ENCODE data around the gene SLC16A2. TPM values are rescaled to one million over a fixed set of nuclear protein-coding genes. Genes with fewer than 3 reads are reported as not detected.
A peak's percentile ranks its signal among the peaks of the same experiment; 100 is the strongest.

SLC16A2 gene
- under 1 TPM in 1 of 6 donors, not detected in 5; 0.15 TPM for polyA plus RNA-seq (ENCODE audit: low read depth in 6 of 6)

DNA sequence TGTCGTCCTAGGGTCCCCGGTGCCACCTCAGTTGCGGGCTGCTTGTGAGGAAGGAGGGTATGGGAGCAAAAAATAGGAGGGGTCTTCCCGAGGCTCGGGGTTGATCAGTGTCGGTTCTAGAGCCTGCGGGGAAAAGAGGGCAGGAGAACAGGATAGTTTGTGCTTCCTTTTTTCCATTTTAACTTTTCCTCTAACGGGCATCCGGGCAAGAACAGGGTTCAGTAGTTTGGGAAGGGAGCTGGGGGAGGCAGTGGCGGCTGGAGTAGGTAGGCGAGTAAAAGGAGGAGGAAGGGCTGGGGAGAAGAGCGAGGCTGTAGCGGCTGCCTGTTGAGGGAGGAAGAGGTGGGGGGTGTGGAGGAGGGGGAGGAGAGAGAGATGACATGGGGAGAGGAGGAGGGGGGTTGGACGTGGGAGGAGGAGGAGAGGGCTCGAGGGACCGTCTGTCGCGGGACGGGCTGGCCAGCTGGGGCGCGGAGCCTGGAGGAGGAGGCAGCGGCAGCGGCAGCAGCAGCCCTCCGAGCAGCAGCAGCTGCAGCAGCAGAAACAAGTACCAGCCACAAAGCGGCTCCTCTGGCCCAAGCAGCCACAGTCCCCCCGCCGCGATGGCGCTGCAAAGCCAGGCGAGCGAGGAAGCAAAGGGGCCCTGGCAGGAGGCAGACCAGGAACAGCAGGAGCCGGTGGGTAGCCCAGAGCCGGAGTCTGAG, at the start of gene SLC16A2:
SLC16A2 (plus strand) TSS at position 458 of the 704 bp plus-strand sequence; CDS start at position 603, 145 bp downstream.
- Mint-ChIP-seq H3K36me3 (peaks cover 0 to 7% of the 10 kb centered on the region in 2 donors), H3K4me1 (peaks cover 13 to 19% (median 16%) of the 10 kb centered on the region in 3 donors), H3K4me3 (peak within 1 kb of the TSS; percentile 81 to 93 (median 87)), H3K27me3 (peaks cover 14 to 53% (median 41%) of the 10 kb centered on the region in 3 donors), H3K27ac (peak within 1 kb of the TSS in 2 of 6 donors; percentile 29 to 74), H3K9me3 (peaks cover 0 to 6% (median 0%) of the 10 kb centered on the region in 7 donors)
- peak; percentile 52 for ATAC-seq (ENCODE audit: low read depth in 2 of 2)
- DNase-seq: peak; percentile 12

GRCh38 chrX:74372272-74372671, 49.0 kb upstream of the SLC16A2 start:
- ATAC-seq (ENCODE audit: low read depth in 2 of 2): no peak

GRCh38 chrX:74377282-74377681, 44.0 kb upstream of the SLC16A2 start:
- Mint-ChIP-seq H3K4me3 (no peak overlapping the region), H3K9me3 (peaks cover 0 to 4% (median 0%) of the 10 kb centered on the region in 7 donors)

More at GRCh38 chrX:74372272-74372671, 49.0 kb upstream of the SLC16A2 start:
- Mint-ChIP-seq H3K27me3 (peaks cover 0 to 1% (median 0%) of the 10 kb centered on the region in 3 donors), H3K4me1 (no peaks in the 10 kb centered on the region), H3K36me3 (no peaks in the 10 kb centered on the region), H3K27ac (no peak overlapping the region), H3K9me3 (peaks cover 0 to under 1% (median 0%) of the 10 kb centered on the region in 7 donors), H3K4me3 (no peak overlapping the region)
- DNase-seq: no peak

DNA sequence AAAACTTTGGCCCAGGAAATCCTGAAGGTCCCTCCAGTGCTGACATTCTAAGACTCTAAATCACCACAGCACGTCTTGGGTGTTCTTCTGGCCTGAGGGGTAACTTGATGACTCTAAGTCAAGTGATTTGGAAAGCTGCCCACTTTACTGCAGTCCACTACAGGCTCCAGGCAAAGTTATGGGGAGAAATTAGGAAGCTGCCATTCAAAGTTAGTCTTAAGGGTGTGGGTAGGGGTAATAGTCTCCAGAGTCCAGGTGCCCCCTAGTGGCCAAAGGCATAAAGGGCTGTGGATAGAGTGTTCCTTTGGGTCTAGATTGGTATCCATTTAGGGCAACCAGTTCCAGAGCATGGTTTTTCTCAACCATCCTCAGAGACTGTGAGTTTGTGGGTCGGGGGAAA, 38.7 kb upstream of the SLC16A2 start:
- peak; percentile 27 for DNase-seq
- ATAC-seq (ENCODE audit: low read depth in 2 of 2): peak; percentile 56 to 57
- peak overlapping the region in 1 of 6 donors; percentile 54 for H3K27ac Mint-ChIP-seq
- no peaks in the 10 kb centered on the region for H3K4me1 Mint-ChIP-seq
- peaks cover 0 to 3% (median 0%) of the 10 kb centered on the region in 7 donors for H3K9me3 Mint-ChIP-seq
- H3K4me3 Mint-ChIP-seq: no peak overlapping the region
- no peaks in the 10 kb centered on the region for H3K36me3 Mint-ChIP-seq
- peaks cover 3 to 16% (median 7%) of the 10 kb centered on the region in 3 donors for H3K27me3 Mint-ChIP-seq

More at GRCh38 chrX:74377282-74377681, 44.0 kb upstream of the SLC16A2 start:
- DNase-seq (no peak), ATAC-seq (ENCODE audit: low read depth in 2 of 2) (no peak)
- Mint-ChIP-seq H3K4me1 (no peaks in the 10 kb centered on the region), H3K27me3 (peaks cover 0 to 15% (median 0%) of the 10 kb centered on the region in 3 donors), H3K36me3 (no peaks in the 10 kb centered on the region), H3K27ac (no peak overlapping the region)

DNA sequence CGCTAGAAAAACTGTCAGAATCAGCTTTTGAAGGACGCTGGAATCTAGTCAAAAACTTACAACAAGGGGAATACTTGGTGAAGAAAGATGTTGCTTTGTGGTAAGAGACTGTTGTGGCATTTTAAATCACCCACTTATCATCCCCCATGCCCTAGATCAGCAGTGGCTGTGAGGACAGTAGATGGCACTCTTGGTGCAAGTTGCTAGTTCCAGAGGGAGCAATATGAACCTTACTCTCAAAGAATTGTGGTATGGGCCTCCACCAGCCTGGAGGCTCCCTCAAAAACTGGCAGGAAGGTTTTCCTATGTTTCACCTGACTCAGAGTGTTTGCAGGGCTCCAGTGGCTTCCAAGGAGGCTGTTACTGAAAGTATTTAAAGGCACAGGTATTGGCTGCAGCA, 37.7 kb upstream of the SLC16A2 start:
- ATAC-seq (ENCODE audit: low read depth in 2 of 2) (no peak), DNase-seq (no peak)
- no peaks in the 10 kb centered on the region for H3K36me3 Mint-ChIP-seq
- H3K4me3 Mint-ChIP-seq: peak overlapping the region in 1 of 8 donors; percentile 1
- H3K4me1 Mint-ChIP-seq: no peaks in the 10 kb centered on the region
- H3K9me3 Mint-ChIP-seq: peaks cover 0 to 3% (median 0%) of the 10 kb centered on the region in 7 donors
- H3K27me3 Mint-ChIP-seq: peaks cover 4 to 16% (median 8%) of the 10 kb centered on the region in 3 donors
- no peak overlapping the region for H3K27ac Mint-ChIP-seq

DNA sequence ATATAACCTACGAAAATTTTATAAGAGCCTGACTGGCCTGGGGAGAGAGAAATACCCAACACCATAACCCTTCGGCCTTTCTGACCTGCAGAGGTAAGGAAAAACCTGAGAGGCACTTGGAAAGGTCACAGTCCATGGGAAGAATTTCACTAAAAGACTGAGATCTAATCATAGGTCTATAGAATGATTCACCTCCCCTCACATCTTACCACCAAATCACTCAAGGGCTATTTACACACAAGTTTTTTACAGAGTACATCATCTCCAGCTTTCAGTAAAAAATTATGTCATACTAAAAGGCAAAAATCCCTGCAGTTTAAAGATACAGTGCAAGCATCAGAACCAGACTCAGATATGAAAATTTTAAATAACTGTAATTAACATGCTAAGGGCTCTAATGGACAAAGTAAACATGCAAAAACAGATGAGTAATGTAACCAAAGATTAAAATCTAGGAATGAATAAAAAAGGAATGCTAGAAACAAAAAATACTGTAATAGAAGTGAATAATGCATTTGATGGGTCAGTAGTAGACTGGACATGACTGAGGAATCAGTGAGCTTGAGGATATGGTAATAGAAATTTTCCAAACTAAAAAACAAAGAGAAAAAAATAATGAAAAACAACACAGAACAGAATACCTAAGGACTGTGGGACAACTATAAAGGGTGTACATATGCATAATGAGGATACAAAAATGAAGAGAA, 32.1 kb upstream of the SLC16A2 start:
- H3K9me3 Mint-ChIP-seq: no peaks in the 10 kb centered on the region
- H3K27ac Mint-ChIP-seq: no peak overlapping the region

DNA sequence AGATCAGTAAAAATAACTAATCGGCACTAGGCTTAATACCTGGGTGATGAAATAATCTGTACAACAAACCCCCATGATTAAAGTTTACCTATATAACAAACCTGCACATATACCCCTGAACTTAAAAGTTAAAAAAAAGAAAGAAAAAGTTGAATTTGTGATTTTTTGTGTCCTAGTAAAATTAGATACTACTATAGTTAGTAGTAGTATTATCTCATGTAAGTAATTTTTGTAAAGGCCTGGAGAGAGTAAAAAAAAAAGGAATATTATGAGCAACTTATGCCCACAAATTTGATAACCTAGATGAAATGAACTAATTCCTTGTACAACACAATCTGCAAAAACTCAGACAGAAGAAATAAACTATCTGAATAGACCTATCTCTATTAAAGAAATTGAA, 25.7 kb upstream of the SLC16A2 start:
- Mint-ChIP-seq H3K27me3 (peaks cover 0 to 20% (median 11%) of the 10 kb centered on the region in 3 donors), H3K36me3 (no peaks in the 10 kb centered on the region), H3K27ac (no peak overlapping the region), H3K9me3 (peaks cover 0 to 11% (median 1%) of the 10 kb centered on the region in 7 donors), H3K4me1 (no peaks in the 10 kb centered on the region), H3K4me3 (no peak overlapping the region)
- no peak for ATAC-seq (ENCODE audit: low read depth in 2 of 2)
- no peak for DNase-seq

More for the DNA sequence above, 32.1 kb upstream of the SLC16A2 start:
- Mint-ChIP-seq H3K4me3 (no peak overlapping the region), H3K4me1 (no peaks in the 10 kb centered on the region), H3K27me3 (peaks cover 14 to 25% (median 21%) of the 10 kb centered on the region in 3 donors), H3K36me3 (no peaks in the 10 kb centered on the region)
- ATAC-seq (ENCODE audit: low read depth in 2 of 2) (no peak), DNase-seq (no peak)

DNA sequence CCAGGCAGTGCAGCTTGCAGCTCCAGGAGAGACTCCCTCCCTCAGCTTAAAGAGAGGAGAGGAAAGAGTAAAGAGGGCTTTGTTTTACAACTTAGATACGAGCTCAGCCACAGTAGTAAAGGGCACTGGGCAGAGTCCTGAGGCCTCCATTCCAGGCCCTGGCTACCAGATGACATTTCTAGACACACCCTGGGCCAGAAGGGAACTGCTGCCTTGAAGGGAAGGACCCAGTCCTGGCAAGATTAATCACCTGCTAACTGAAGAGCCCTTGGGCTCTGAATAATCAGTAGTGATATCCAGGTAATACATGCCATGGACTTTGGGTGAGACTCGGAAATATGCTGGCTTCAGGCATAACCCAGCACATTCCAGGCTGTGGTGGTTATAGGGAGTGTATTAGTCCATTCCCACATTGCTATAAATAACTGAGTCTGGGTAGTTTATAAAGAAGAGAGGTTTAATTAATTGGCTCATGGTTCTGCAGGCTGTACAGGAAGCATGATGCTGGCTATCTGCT, 15.3 kb upstream of the SLC16A2 start:
- Mint-ChIP-seq H3K4me3 (no peak overlapping the region), H3K9me3 (peaks cover 0 to 2% (median 0%) of the 10 kb centered on the region in 7 donors), H3K36me3 (no peaks in the 10 kb centered on the region), H3K27ac (no peak overlapping the region), H3K27me3 (peaks cover 0 to 10% (median 4%) of the 10 kb centered on the region in 3 donors), H3K4me1 (no peaks in the 10 kb centered on the region)
- ATAC-seq (ENCODE audit: low read depth in 2 of 2) (no peak), DNase-seq (no peak)

DNA sequence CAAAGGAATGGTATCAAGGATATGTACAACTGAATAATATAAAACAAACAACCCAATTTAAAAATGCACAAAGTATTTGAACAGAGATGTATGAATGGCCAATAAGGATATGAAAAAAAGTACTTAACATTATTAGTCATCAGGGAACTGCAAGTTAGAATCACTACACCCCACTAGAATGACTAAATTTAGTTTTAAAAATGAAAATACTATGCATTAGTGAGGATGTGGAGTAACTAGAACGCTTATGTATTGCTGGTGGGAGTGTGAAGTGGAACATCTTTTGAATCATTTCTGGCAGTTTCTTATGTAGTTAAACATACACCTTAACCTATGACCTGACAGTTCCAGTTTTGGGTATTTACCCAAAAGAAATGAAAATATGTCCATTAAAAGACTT, 13.0 kb upstream of the SLC16A2 start:
- H3K27me3 Mint-ChIP-seq: peaks cover 0 to 4% (median 0%) of the 10 kb centered on the region in 3 donors
- H3K4me3 Mint-ChIP-seq: no peak overlapping the region
- no peak overlapping the region for H3K27ac Mint-ChIP-seq
- H3K36me3 Mint-ChIP-seq: no peaks in the 10 kb centered on the region
- DNase-seq (no peak), ATAC-seq (ENCODE audit: low read depth in 2 of 2) (no peak)
- peaks cover 0 to 2% (median 0%) of the 10 kb centered on the region in 7 donors for H3K9me3 Mint-ChIP-seq
- no peaks in the 10 kb centered on the region for H3K4me1 Mint-ChIP-seq

DNA sequence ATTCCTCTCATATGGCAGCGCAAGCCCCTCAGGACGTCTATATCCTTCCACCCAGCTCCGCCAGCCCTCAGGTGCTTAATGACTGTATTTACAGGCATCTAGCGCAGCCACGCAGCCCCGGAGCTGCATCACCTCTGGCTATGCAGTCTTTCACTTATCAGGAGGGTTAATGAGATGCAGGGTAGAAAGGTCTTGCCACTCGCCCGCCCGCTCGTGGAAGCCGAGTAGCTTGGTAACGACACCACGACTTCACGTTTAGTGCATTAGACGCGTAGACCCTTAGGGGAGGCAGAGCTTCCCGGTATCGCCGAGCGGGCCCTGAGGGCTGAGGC, 1.5 kb upstream of the SLC16A2 start:
- H3K4me1 Mint-ChIP-seq: peaks cover 13 to 19% (median 16%) of the 10 kb centered on the region in 3 donors

GRCh38 chrX:74420196-74421035, 877 bp upstream of the SLC16A2 start:
- Mint-ChIP-seq H3K27ac (no peak overlapping the region), H3K9me3 (peaks cover 0 to 6% (median 0%) of the 10 kb centered on the region in 7 donors), H3K27me3 (peaks cover 14 to 53% (median 41%) of the 10 kb centered on the region in 3 donors), H3K4me1 (peaks cover 13 to 19% (median 16%) of the 10 kb centered on the region in 3 donors), H3K4me3 (peak overlapping the region; percentile 81 to 93 (median 87)), H3K36me3 (peaks cover 0 to 7% of the 10 kb centered on the region in 2 donors)
- peak; percentile 13 for DNase-seq
- ATAC-seq (ENCODE audit: low read depth in 2 of 2): peak; percentile 26 to 34

More for the DNA sequence above, 1.5 kb upstream of the SLC16A2 start:
- H3K27ac Mint-ChIP-seq: no peak overlapping the region
- ATAC-seq (ENCODE audit: low read depth in 2 of 2) (peak; percentile 15 to 38), DNase-seq (no peak)
- peaks cover 14 to 53% (median 41%) of the 10 kb centered on the region in 3 donors for H3K27me3 Mint-ChIP-seq
- H3K36me3 Mint-ChIP-seq: peaks cover 0 to 7% of the 10 kb centered on the region in 2 donors
- H3K9me3 Mint-ChIP-seq: peaks cover 0 to 6% (median 0%) of the 10 kb centered on the region in 7 donors
- peak overlapping the region; percentile 81 to 89 (median 85) for H3K4me3 Mint-ChIP-seq

- Mint-ChIP-seq H3K4me3 (peak overlapping the region; percentile 75 to 91 (median 85)), H3K27me3 (peaks cover 14 to 48% (median 34%) of the 10 kb centered on the region in 3 donors), H3K36me3 (peaks cover 0 to 7% of the 10 kb centered on the region in 2 donors), H3K4me1 (peaks cover 13 to 19% (median 16%) of the 10 kb centered on the region in 3 donors), H3K9me3 (peaks cover 0 to 6% (median 0%) of the 10 kb centered on the region in 7 donors), H3K27ac (no peak overlapping the region)
- ATAC-seq (ENCODE audit: low read depth in 2 of 2) (no peak), DNase-seq (no peak)
Observed at GRCh38 chrX:74421740-74422352, 553 bp downstream of the SLC16A2 start.
